GM18907 (cell line): ENCODE measurements around the gene ZDHHC20.

Experiments
- ATAC-seq: cut with Tn5 transposase; IDR thresholded peaks from one replicate; pipeline ENCODE4 v1.9.1; 2021; ENCODE audit warnings: mild to moderate bottlenecking, moderate library complexity; ENCODE audit not compliant: unreplicated experiment

The ZDHHC20 gene

DNA sequence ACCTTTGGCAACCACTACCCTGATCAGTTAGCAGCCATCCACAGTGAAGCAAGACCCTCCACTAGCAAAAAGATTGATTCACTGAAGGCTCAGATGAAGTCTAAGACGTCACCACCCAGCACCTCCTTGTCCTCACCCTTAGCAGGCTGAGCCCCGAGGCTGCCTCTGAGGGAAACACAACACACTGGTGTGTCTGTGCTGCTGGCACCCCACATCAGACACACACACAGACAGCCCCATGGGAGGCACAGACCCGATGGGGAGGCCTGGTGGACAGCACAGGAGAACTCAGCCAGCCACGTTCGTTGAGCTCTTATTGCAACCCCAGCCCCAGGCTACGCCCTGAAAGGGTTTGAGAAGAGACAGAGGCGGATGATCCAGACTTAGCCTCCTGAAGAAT is 94.7 kb downstream of the ZDHHC20 start:
- no peak for ATAC-seq

DNA sequence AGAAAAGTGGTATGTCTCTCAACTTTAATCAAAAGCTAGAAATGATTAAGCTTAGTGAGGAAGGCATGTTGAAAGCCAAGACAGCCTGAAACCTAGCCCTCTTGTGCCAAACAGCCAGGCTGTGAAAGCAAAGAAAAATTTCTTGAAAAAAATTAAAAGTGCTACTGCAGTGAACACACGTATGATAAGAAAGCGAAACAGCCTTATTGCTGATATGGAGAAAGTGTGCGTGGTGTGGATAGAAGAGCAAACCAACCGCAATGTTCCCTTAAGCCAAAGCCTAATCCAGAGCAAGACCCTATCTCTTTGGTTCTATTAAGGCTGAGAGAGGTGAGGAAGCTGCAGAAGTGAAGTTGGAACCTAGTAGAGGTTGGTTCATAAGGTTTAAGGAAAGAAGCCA is 96.4 kb downstream of the ZDHHC20 start:
- ATAC-seq: no peak

GRCh38 chr13:21361706-21362105 is 97.4 kb downstream of the ZDHHC20 start:
- no peak for ATAC-seq

- no peak for ATAC-seq
Observed at GRCh38 chr13:21361123-21361522, 98.0 kb downstream of the ZDHHC20 start.

DNA sequence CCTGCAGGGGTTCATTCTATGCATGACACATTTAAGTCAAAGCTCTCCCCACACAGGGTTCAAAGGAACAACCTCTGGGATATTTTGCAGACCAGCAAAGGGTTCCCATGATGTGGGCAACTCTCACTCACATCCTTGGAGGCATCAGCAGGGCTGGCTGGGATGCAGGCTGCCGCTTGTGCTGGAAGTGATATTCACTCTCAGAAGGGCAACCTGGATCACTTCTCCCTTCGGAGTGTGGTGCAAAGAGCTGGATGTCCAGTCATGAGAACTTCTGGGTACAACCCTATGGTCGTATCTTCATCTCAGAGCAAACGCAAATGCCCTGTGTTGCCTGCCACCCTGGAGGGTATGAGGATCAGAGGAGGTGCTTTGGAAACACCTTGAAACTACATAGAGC is 98.6 kb downstream of the ZDHHC20 start:
- ATAC-seq: no peak

GRCh38 chr13:21359855-21360254 is 99.2 kb downstream of the ZDHHC20 start:
- ATAC-seq: no peak

DNA sequence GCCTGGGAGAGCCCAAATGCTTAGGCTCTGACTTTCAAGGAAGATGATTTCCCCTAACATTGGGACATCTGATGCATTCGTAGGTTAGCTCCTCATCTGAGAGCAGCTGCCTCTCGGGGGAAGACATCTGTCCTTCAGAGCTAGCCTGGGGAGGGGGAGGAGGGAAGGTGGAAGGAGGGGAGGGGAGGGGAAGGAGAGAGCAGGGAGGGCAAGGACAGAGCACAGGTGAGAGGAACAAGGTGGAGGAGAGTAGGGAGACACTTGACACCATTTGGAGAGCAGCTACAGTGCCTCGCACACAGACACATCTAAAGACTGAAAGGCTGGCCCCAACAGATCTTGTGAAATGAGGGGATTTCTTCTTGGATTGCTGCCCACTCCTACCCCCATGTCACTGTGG is 103.8 kb downstream of the ZDHHC20 start:
- no peak for ATAC-seq

DNA sequence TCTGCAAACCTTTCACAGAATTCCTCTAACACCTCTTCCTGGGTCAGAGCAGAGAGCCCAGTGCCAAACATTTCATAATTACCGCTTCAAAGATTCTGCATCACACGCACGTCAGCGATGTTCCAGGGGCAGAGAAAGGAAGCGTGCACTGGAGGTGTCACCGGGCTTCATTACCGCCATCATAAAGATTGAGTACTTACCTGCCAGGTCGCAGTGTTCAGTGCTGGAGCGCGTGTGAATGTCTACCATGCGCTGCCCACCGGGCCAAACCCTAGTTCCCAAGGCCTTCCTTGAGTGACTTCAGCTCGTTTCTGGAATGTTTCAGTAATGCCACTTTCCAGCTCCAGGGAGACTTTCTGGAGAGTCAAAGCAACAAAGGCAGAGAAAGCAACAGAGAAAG is 104.4 kb downstream of the ZDHHC20 start:
- ATAC-seq: no peak

- ATAC-seq: no peak
Observed at GRCh38 chr13:21348488-21349120, 110.5 kb downstream of the ZDHHC20 start.

- no peak for ATAC-seq
Observed at GRCh38 chr13:21347753-21348318, 111.3 kb downstream of the ZDHHC20 start.

- peak; percentile 81 for ATAC-seq
Observed at GRCh38 chr13:21344662-21345176, 114.4 kb downstream of the ZDHHC20 start.

DNA sequence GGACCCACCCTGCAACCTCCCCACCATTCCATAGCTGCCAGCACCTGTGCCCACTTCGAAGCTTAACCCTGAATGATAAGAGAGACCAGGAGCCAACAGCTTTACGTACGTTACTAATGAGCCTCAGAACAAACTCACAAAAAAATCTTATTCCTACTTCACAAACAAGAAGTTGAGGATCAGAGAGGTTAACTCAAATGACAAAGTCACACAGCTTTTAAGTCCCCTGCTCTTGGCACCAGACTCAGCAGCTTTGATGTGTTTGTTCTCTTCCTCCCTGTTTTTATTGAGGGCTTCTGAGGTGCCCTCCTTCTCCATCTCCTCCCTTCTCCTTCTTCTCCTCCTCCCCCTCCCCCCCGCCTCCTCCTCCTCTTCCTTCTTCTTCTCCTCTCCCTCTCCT is 115.4 kb downstream of the ZDHHC20 start:
- ATAC-seq: no peak

GRCh38 chr13:21342699-21343442 is 116.2 kb downstream of the ZDHHC20 start:
- no peak for ATAC-seq

GRCh38 chr13:21341637-21342422 is 117.3 kb downstream of the ZDHHC20 start:
- no peak for ATAC-seq

DNA sequence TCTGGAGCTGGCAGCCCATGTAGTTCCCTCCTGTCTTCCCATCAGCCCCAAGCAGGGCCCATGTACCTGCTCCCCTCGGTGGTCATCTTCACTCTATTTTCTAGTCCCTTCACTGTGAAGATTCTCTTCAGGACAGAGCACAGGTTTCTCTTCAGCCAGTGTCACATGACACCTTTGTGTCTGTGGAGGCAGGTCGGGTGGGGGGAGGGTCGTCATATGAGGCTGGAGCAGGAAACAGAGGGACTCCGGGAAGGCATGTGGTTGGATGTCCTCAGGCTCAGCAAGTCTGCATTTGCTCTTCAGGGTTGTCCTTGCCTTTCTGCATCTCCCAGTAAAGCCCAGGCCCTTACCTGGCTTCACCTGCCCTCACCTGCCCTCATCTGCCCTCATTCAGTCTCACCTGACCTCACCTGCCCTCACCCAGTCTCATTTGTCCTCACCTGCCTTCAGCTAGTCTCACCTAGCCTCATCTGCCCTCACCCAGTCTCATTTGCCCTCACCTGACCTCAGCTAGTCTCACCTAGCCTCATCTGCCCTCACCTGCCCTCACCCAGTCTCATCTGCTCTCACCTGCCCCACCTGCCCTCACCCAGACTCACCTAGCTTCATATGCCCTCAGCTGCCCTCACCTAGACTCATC is 120.3 kb downstream of the ZDHHC20 start:
- ATAC-seq: no peak

DNA sequence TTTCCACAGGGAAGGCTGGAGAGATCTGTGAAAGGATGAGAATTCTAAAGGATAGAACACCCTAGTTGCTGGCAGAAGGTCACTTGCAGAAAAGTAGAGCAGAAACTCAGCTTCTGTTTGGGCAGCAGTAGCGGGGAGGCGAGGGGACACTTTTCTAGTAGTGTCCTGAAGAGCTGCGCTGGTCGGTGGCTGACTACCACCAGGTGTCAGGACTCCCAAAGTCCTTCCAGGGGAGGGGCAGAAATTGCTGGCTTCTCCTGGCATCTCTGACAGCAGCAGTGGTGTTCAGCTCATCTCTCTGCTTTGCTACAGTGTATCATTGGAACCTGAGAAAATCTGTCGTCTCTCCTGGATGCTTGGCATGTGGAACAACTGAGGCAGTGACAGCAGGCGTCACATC is 120.9 kb downstream of the ZDHHC20 start:
- ATAC-seq: no peak

DNA sequence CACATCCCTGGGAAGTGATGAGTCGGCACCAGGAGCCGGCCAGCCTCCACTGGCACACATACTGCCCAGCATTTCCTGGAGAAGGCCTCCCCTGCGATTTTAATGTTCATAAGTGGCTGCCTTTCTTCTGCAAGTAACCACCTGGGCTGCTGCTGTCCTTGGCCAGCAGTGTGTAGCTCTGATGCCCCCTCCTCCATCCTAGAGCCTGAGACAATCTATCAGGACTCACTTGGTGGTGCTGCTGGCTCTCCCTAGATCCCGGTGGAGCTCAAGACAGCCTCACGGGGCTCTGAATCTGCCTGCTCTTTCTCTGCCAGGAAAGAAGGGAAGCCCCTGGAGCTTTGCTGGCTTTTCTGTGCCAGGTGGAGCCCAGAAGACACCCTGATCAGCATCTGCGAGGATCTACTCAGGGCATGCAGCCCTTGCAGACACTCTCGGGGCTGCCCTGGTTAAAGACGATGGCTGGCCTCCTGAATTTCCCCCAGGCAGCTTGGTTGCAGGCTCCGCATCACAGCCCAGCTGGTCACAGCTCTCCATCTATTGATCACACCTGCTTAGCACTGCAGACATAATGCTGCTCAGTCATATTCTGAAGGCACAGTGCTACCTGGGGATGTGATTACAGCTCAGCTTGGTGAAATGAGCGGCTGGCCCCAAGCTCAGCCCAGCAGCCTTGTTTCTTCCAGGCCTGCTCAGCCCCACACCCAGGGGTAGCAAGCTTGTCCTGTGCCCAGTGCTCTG is 122.3 kb downstream of the ZDHHC20 start:
- no peak for ATAC-seq

DNA sequence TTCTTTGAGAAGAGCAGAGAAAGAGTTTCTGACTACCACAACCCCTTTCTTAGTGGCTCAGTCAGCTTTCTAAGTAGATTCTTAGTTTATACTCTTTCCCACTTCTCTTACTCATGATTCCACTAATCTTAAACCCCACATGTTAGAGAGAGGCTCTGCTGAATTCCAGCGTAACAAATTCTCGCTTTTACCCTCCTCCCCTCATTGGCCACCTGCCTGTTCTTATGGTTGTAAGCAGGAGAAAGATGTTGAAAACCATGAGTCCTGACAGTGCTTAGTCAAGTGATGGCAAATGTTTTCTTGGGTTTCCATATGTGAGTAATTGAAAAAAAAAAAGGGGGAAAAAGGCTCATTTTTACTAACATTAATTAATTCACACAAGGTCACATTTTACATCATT is 125.9 kb downstream of the ZDHHC20 start:
- ATAC-seq: no peak

DNA sequence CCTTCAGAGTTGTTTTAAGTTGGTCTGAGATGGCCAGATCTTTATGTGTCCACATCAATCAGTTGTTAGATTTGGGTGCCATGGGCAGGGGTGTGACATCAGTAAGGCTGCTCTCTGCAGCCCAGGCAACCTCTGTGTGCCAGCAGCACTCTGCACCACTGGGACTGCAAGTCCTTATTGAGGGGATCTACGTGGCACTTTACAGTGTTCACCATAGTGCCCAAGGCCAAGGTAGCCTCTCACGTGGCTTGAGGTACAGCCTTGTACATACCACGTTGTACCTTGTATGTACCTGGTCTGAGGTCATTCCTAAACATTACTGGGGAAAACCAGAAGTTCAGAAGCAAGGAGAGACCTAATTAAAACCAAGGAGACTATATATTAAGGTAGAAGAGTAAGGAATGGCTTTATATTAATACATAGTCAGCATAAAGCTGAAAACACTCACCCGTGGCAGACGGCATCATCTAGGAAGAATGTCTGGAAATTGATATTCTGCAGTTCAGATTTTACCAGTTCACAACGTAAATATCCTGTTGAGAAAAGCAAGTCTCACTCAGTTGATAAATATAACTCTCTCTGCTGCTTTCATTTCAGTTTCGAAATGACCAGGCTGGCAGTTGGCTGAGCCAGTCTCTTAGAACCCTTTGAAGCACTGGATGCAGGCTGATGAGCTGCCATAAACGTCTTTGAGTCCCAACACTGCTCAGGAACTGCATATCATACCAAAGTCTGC is 128.8 kb downstream of the ZDHHC20 start:
- ATAC-seq: peak; percentile 86
